KBM-7 (cell line): Measurements from ENCODE around the gene POLR2A.

Experiments used
- DNase-seq: peaks from one replicate; pipeline ENCODE4 v3.0.0-alpha.2; 2015
- in situ Hi-C: fragments of 300-500 bp; cut with MboI; formaldehyde crosslinking; loops from 2 replicates; pipeline ENCODE4 v1.14.3; 2020; ENCODE audit warnings: low sequenced_read_pairs, low pct_unique_long_range_greater_than_20kb, mixed read lengths

Gene POLR2A

DNA sequence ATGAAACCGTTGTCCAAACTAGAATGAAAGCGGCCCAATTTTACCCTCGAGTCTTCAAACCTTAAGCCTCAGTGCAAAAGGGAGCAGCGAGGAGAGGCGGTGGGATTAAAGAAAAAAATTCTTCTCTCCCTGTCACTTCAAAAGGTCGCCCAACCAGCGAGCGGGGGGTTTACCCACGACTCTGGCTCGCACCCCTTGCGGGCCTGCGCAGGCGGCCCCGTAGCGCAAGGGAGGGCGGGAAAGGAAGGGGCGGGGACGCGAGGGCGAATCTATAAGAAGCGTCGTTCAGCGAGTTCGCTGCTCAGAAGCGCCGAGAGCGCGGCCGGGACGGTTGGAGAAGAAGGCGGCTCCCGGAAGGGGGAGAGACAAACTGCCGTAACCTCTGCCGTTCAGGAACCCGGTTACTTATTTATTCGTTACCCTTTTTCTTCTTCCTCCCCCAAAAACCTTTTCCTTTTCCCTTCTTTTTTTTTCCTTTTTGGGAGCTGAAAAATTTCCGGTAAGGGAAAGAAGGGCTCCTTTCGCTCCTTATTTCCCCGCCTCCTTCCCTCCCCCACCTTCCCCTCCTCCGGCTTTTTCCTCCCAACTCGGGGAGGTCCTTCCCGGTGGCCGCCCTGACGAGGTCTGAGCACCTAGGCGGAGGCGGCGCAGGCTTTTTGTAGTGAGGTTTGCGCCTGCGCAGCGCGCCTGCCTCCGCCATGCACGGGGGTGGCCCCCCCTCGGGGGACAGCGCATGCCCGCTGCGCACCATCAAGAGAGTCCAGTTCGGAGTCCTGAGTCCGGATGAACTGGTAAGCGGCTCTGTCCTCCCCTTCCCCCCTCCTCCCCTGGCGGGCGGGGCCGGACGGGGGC, at the start of gene POLR2A:
Gene POLR2A, plus strand, starts transcription at position 300 of the 852 bp plus-strand sequence.
- in situ Hi-C loops: no loop called here

GRCh38 chr17:7435676-7436555, 48.2 kb upstream of the POLR2A start:
- in situ Hi-C loops: no loop called here
- peak; percentile 87 for DNase-seq

More for the DNA sequence above, at the start of gene POLR2A:
- DNase-seq: peak; percentile 98

GRCh38 chr17:7436556-7437368, 47.4 kb upstream of the POLR2A start:
- in situ Hi-C loops: no loop called here
- peak; percentile 85 for DNase-seq

- in situ Hi-C loops: no loop called here
- no peak for DNase-seq
Observed at GRCh38 chr17:7437369-7437863, 46.8 kb upstream of the POLR2A start.

DNA sequence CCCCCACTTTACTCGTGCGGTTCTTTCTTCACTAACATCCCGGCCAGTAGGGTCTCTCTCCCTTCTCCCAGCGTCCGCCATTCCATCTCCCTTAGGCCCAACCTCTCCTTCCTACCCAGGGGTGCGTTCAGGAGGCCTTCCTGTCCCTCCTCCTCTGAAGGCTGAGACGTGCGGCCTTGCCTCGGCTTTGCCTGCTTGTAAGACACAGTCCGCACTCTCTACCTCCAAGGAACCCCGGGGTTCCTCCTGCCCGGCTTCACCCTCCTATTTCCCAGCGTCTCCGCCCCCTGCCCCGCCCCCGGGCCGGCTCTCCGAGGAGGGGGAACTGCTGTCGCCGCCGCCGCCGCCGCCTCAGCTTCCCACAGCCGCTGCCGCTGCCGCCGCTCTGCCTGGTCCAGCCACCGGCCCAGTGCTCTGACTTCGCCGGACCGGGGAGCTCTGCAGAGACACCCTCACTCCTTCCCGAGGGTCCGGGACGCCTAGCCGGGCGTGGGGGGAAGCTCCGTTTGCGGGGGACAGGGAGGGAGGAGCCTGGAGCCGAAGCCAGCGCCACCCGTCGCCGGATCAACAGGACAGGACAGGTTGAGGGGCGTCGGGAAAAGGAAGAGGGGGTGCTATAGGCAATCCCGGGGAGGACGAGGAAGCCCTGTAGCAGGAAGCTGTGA, 46.1 kb upstream of the POLR2A start:
- peak; percentile 68 for DNase-seq
- in situ Hi-C loops: no loop called here

DNA sequence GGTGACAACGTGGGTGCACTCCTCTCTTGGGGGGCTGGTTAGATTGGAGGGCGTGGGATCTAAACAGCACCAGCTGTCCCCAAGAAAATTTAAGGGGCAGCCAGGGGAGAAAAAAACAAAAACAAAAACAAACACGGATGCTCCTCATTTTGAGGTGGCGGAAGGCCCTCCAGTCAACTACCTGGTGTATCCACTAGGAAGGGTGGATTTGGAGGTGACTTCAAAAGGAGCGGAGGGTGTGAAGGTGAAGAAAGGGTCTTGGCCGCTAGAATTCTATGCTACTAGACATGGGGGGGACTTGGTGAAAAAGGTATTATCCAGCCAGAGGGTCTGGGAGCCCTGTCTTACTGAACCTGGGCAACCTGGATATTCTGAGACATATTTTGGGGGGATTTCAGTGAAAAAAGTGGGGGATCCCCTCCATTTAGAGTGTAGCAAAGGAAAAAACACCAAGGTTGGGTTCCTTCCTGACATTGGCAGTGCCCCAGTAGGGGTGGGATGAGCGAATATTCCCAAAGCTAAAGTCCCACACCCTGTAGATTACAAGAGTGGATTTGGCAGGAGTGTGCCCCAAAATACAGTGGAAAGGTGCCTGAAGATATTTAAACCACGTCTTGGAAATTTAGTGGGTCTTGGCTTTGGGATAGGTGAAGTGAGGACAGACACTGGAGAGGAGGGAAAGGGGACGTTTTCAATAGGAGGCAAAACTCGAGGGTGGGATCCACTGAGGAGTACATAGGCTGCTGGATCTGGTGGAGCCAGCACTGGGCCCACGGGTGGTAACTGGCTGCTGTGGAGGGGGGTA, 45.3 kb upstream of the POLR2A start:
- DNase-seq: no peak
- in situ Hi-C loops: no loop called here

GRCh38 chr17:7439462-7440112, 44.6 kb upstream of the POLR2A start, which contains the start of gene FGF11:
FGF11 (plus strand) TSS chr17:7439512; CDS start chr17:7439621, 109 bp downstream.
- in situ Hi-C loops: no loop called here
- no peak for DNase-seq

DNA sequence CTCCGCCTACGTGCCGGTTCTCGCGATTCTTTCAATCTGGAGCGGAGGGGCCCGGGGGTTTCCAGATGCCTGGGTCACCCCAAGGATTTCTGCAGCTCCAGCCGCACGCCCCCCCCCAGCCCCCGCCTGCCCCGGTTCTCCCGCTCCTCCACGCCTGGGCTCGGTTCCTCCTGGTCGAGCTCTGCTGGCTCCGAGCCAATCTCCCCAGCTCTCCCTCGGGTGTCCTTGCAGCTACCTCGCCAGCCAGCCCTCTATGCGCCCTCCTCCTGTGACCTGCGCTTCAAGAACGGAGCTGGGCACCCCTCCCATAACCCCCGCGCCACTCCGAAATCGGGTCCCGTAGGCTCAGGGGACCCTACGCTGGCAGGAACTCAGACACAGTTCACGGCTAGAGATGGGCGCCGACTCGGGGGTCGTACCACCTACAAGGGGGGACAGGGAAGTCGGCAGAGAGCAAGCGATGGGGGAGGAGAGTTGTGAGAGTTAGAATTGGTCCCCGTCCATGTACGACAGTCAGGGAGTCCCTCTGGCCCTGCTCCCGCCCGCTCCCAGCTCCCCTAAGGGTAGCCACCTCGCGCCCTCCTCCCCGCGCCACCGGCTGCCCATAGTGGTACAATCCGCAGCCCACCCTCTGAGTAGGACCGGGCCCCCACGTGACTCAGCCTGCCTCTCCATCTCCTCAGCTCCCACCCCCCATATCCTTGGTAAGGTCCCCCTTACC, 43.9 kb upstream of the POLR2A start:
- DNase-seq: no peak
- in situ Hi-C loops: no loop called here

DNA sequence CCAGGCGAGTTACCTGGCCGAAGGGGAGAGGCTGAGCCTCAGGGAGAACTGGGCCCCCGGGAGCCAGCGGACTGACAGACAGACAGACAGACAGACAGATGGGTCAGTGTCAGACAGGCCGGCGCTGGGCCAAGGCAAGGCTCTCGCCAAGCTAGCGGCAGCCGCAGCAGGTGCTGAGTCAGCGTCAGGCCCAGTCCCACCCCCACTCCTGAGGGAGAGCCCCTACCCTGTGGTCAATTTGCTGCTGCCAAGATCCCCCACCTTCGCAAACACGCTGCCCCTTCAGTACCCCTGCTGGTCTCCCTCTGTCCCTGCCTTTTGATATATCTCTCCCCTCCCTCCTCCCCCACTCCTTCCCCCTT, 43.4 kb upstream of the POLR2A start:
- DNase-seq: no peak
- in situ Hi-C loops: no loop called here

GRCh38 chr17:7441266-7441665, 42.9 kb upstream of the POLR2A start:
- in situ Hi-C loops: no loop called here
- DNase-seq: no peak

DNA sequence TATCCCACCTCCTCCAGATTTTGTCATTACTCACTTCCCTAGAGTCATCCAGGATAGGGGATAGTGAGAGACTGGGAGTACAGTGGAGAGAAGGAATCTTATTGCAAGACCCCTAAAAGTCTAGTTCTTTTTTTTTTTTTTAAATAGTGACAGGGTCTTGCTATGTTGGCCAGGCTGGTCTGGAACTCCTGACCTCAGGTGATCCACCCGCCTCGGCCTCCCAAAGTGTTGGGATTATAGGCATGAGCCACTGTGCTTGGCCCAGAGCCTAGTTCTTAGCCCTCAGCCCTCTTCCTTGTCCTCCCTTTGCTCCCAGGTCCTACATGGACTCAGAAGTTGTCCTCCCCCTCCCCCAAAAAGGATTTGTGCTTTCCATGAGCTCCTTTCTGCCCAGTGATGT, 42.0 kb upstream of the POLR2A start:
- in situ Hi-C loops: no loop called here
- DNase-seq: no peak

- in situ Hi-C loops: no loop called here
- no peak for DNase-seq
Observed at GRCh38 chr17:7443499-7444485, 40.4 kb upstream of the POLR2A start.

- in situ Hi-C loops: no loop called here
- DNase-seq: no peak
Observed at GRCh38 chr17:7444682-7445618, 39.2 kb upstream of the POLR2A start, which contains the start of gene CHRNB1. CHRNB1 (plus strand) TSS chr17:7445061; CDS start chr17:7445128, 67 bp downstream.

- in situ Hi-C loops: no loop called here
- DNase-seq: no peak
Observed at GRCh38 chr17:7445619-7445968, 38.6 kb upstream of the POLR2A start.

DNA sequence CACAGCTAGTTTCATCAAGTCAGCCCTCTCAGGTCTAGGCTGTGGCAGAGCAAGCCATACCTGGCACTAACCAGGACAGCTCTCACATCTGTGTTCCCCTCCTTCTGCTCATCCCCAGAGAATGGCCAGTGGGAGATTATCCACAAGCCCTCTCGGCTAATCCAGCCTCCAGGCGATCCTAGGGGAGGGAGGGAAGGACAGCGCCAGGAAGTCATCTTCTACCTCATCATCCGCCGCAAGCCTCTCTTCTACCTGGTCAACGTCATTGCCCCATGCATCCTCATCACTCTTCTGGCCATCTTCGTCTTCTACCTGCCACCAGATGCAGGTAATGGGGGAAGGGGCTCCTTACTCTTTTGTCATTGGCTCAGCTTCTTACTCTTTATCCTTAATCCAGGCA, 35.7 kb upstream of the POLR2A start:
- in situ Hi-C loops: no loop called here
- DNase-seq: no peak
